MM.1S (cell line): ENCODE results near the gene TMTC1.

ENCODE experiments used
- DNase-seq: peaks from one replicate; pipeline ENCODE4 v3.0.0-alpha.2; 2015
- H2AFZ ChIP-seq: fragments of 300-600 bp; sonication (generic); 2 replicates; pipeline ENCODE4 v1.6.0; 2016; ENCODE audit warnings: antibody characterized with exemption, low read length
- H3F3A ChIP-seq: fragments of 300-600 bp; sonication (generic); 2 replicates; pipeline ENCODE4 v1.6.1; 2016; ENCODE audit warnings: mild to moderate bottlenecking, antibody characterized with exemption, low read length, moderate library complexity, mixed read lengths; ENCODE audit not compliant: insufficient read depth
- H3K27ac ChIP-seq: fragments of 300-600 bp; sonication (generic); 2 replicates; pipeline ENCODE4 v1.5.1; 2016; ENCODE audit warnings: mild to moderate bottlenecking, low read length
- H3K27me3 ChIP-seq: fragments of 300-600 bp; sonication (generic); replicated peaks from 2 replicates; pipeline ENCODE4 v1.6.0; 2016; ENCODE audit warnings: low read length; ENCODE audit not compliant: insufficient read depth
- H3K36me3 ChIP-seq: fragments of 300-600 bp; sonication (generic); replicated peaks from 2 replicates; pipeline ENCODE4 v1.6.1; 2016; ENCODE audit warnings: mild to moderate bottlenecking, low read length, mixed read lengths; ENCODE audit not compliant: insufficient read depth
- H3K4me1 ChIP-seq: fragments of 300-600 bp; sonication (generic); 2 replicates; pipeline ENCODE4 v1.6.1; 2016; ENCODE audit warnings: low read length, mixed read lengths
- H3K4me2 ChIP-seq: fragments of 300-600 bp; sonication (generic); 2 replicates; pipeline ENCODE4 v1.6.0; 2016; ENCODE audit warnings: low read depth, low read length
- H3K4me3 ChIP-seq: fragments of 300-600 bp; sonication (generic); 2 replicates; pipeline ENCODE4 v1.5.1; 2016; ENCODE audit warnings: low read length, mixed read lengths
- H3K79me2 ChIP-seq: fragments of 300-600 bp; sonication (generic); 2 replicates; pipeline ENCODE4 v1.6.1; 2016; ENCODE audit warnings: mixed run types, low read length, mixed read lengths
- H3K9ac ChIP-seq: fragments of 300-600 bp; sonication (generic); 2 replicates; pipeline ENCODE4 v1.6.1; 2016; ENCODE audit warnings: low read length, mixed read lengths
- H3K9me2 ChIP-seq: fragments of 300-600 bp; sonication (generic); replicated peaks from 2 replicates; pipeline ENCODE4 v1.6.1; 2016; ENCODE audit warnings: mild to moderate bottlenecking, low read length, mixed read lengths; ENCODE audit not compliant: insufficient read depth
- H3K9me3 ChIP-seq: fragments of 300-600 bp; sonication (generic); replicated peaks from 2 replicates; pipeline ENCODE4 v1.6.1; 2016; ENCODE audit warnings: mild to moderate bottlenecking, low read length, mixed read lengths; ENCODE audit not compliant: insufficient read depth
- H4K20me1 ChIP-seq: fragments of 300-600 bp; sonication (generic); 2 replicates; pipeline ENCODE4 v1.6.1; 2016; ENCODE audit warnings: mild to moderate bottlenecking, low read length, moderate library complexity, mixed read lengths; ENCODE audit not compliant: insufficient read depth
- CTCF ChIP-seq: fragments of 300-600 bp; sonication (generic); IDR thresholded peaks from 2 replicates; pipeline ENCODE4 v1.5.1; 2016; ENCODE audit warnings: antibody characterized with exemption, low read length, mixed read lengths
- EZH2 ChIP-seq: fragments of 300-600 bp; sonication (generic); optimal IDR thresholded peaks from 2 replicates; pipeline ENCODE3; 2017; ENCODE audit warnings: low read depth, mild to moderate bottlenecking, antibody characterized with exemption, low read length, mixed read lengths
- EZH2phosphoT487 ChIP-seq: fragments of 300-600 bp; sonication (generic); IDR thresholded peaks from 2 replicates; pipeline ENCODE4 v1.6.1; 2018; ENCODE audit warnings: antibody characterized with exemption, low read length

TMTC1 gene

GRCh38 chr12:29581631-29582030 lies 202.1 kb downstream of the TMTC1 start:
- Histone ChIP-seq H3K36me3 (no peaks in the 10 kb centered on the region), H3K9me2 (no peaks in the 10 kb centered on the region), H3K9ac (no peak overlapping the region), H4K20me1 (no peaks in the 10 kb centered on the region), H3K79me2 (no peaks in the 10 kb centered on the region), H3K4me2 (no peak overlapping the region), H3K27me3 (no peaks in the 10 kb centered on the region), H3K4me3 (no peak overlapping the region), H2AFZ (no peak overlapping the region), H3K27ac (no peak overlapping the region), H3F3A (no peaks in the 10 kb centered on the region), H3K4me1 (no peaks in the 10 kb centered on the region), H3K9me3 (no peaks in the 10 kb centered on the region)
- DNase-seq: no peak
- TF ChIP-seq EZH2phosphoT487 (no peak), CTCF (no peak)

GRCh38 chr12:29580971-29581370 lies 202.8 kb downstream of the TMTC1 start:
- Histone ChIP-seq H3K27me3 (no peaks in the 10 kb centered on the region), H3K9ac (no peak overlapping the region), H3K9me2 (no peaks in the 10 kb centered on the region)

GRCh38 chr12:29578731-29579130 lies 205.0 kb downstream of the TMTC1 start:
- no peak for DNase-seq
- Histone ChIP-seq H3K9ac (no peak overlapping the region), H3F3A (no peaks in the 10 kb centered on the region)

More at GRCh38 chr12:29580971-29581370, 202.8 kb downstream of the TMTC1 start:
- Histone ChIP-seq H3K4me3 (no peak overlapping the region), H3K9me3 (no peaks in the 10 kb centered on the region), H3K4me1 (no peaks in the 10 kb centered on the region), H3F3A (no peaks in the 10 kb centered on the region), H2AFZ (no peak overlapping the region), H3K27ac (no peak overlapping the region), H3K36me3 (no peaks in the 10 kb centered on the region), H3K79me2 (no peaks in the 10 kb centered on the region), H4K20me1 (no peaks in the 10 kb centered on the region), H3K4me2 (no peak overlapping the region)
- no peak for DNase-seq
- TF ChIP-seq CTCF (no peak), EZH2phosphoT487 (no peak), EZH2 (no peak)

More at GRCh38 chr12:29578731-29579130, 205.0 kb downstream of the TMTC1 start:
- no peaks in the 10 kb centered on the region for H3K27me3 ChIP-seq
- H3K4me1 ChIP-seq: no peaks in the 10 kb centered on the region
- H3K27ac ChIP-seq: no peak overlapping the region
- no peaks in the 10 kb centered on the region for H3K36me3 ChIP-seq
- no peak overlapping the region for H3K4me3 ChIP-seq
- H3K9me3 ChIP-seq: no peaks in the 10 kb centered on the region
- H3K79me2 ChIP-seq: no peaks in the 10 kb centered on the region
- TF ChIP-seq EZH2: no peak
- no peak for TF ChIP-seq EZH2phosphoT487
- TF ChIP-seq CTCF: no peak
- no peak overlapping the region for H2AFZ ChIP-seq
- H4K20me1 ChIP-seq: no peaks in the 10 kb centered on the region
- H3K9me2 ChIP-seq: no peaks in the 10 kb centered on the region
- no peak overlapping the region for H3K4me2 ChIP-seq
